Amniotic stem cell (primary cell): Measurements from ENCODE around the gene APOL2.
"Not testable (repeated sequence)": the region's sequence is repeated elsewhere in the genome, so short reads cannot be mapped to it uniquely, and the experiment has no call there.

Experiments used
- DNase-seq: peaks from one replicate; lab custom pipeline; 2025; lab: John Stamatoyannopoulos, UW

The APOL2 gene

DNA sequence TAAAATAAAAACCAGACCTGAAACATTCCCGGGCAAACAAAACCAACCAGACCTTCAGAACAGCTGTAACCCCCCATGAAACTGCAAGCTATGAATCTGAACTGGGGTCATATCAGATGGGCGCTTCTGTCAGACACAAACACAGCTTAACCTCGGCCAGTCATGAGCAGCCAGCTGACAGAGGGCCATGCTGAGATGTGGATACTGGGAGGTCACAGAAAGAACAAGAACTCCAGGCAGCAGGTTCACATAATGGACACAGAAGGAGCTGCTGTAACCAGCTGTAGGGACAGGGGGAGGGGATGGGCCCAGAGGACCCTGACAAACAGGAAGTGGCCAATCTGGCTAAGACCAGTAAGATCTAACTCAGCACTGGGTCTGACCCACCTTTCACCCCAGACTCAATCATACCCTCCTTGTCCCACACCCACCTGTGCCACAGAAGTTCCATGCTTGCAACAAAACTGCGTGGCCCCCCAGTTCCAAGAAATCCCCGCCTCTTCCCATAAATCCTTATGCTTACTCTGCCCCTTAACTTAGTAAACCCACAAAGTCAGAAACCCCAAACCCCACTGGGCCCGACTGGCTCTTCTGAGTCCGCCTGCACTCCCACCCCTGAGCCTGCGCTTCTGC is 41.7 kb downstream of the APOL2 start:
- DNase-seq = no peak

- DNase-seq = peak; percentile 49
These were observed 42.3 kb downstream of the APOL2 start for GRCh38 chr22:36197065-36197440.

GRCh38 chr22:36196254-36197064 is 42.9 kb downstream of the APOL2 start:
- no peak for DNase-seq

DNA sequence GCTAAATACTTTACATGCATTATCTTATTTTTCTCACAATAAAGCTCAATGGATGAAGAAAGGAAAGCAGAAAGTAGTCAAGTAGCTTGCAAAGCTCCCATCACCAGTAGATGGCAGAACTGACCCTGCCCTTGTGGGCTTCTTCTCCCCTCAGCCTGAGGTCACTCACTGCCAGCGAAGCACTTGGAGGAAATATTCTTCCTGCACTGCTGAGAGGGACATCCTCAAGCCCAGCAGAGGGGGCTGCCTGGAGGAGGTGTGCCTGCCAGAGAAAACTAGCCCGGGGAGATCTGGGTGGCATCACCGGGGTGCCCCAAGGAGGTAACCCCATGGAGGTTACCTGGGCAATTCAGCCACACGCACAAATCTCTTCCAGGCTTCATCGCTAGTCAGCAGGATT is 44.4 kb downstream of the APOL2 start:
- DNase-seq = peak; percentile 32

DNA sequence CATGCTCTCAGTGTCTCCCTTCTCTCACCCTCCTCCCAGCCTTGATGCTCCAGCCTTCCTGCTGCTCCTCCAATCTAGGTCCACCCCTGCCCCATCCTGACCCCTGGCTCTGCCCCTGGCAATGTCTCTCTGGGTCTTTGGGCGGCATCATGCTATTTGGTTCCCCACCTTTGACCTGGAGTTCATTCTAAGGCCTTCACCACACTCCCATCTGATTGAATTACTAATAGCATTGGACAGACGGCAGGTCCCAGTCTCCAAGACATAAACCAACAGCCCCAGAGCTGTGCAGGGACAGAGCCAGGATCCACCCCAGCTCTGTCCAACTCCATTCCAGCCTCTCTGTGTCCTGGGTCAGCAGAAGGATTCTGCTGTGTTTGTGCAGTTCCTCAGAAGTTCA is 44.9 kb downstream of the APOL2 start:
- DNase-seq = no peak

GRCh38 chr22:36193577-36193976 is 45.8 kb downstream of the APOL2 start:
- no peak for DNase-seq

- DNase-seq = no peak
These were observed 46.2 kb downstream of the APOL2 start for GRCh38 chr22:36193171-36193570.

DNA sequence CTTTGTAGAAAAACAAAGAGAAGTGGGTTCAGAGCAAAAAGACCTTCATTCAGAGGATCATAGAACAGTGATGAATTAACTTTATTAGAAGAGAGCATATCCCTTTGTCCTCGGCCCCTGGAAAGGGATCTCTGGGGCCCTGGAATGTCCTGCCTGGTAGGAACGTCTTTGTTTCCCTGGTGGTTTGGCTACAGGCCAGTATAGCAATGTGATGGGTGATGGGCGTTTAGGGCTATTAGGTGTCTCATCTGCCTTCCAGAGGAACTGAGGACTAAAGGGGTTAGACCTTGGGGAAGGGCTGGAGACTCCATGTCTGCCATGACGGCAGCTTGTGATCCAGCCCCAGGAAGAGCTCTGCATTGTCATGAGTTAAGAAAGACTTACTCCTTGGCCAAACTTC is 46.8 kb downstream of the APOL2 start:
- DNase-seq = no peak

DNA sequence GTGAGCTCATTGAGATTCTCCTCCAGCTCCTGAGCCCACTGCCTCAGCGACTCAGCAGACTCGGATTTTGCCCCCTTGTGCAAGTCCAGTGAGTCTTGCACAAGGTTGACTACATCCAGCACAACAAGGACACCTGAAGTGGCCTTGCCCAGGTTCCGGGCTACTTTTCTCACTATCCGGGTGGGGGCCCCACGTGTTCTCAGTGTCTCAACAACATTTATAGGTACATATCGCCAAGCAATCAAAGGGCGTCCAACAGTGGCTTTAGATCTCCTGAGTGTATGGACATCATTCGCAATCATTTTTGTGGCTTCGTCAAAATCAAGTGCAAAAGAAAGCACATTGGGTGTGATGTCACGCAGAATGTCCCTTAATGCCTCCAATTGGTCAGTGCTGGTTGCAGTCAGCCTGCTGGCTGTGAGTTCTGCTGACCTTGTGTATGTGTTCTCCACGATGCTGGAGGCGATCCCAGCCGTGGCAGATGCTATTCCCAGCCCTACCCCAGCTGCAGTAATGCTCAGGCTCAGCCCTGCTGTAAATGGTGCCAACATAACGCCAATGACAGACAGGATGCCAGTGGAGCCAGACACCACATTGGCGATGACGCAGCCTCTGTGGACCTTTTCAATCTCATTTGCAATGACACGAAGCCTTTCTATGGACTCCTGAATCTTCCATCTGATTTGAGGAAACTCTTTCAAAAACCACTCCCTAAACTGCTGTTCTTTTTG is 48.1 kb downstream of the APOL2 start:
- DNase-seq = no peak

- DNase-seq = not testable (repeated sequence)
These were observed 51.5 kb downstream of the APOL2 start for GRCh38 chr22:36187862-36188261.

GRCh38 chr22:36185828-36186624 is 53.3 kb downstream of the APOL2 start:
- DNase-seq = no peak

DNA sequence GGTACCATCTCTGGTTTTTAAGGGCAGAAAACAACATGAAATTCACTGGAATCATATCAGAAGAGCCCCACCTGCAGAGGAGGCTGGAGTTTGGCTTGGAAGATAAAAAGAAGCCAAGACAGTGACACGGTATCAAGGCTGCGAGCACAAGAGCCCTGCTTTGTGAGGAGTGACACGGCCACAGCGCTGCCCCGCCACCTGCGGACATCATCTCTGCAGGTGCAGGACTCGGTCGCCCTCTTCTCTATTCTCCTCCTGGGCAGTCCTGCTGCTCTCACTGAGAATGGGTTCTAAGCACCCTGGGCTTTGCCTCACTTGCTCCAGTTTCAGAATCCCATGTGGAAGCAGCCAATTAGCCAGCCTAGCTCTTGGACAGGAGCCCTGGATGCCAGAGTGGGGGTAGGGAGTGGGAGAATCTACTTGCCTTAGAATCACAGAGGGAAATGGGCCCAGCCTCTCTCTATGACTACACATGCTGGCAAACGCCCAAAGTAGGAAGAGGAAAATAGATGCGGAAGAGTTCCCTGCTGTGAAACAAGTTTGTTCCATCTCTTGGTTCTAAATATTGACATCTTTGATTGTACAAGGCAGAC is 54.8 kb downstream of the APOL2 start:
- no peak for DNase-seq

GRCh38 chr22:36183446-36183845 is 55.9 kb downstream of the APOL2 start:
- no peak for DNase-seq

GRCh38 chr22:36182857-36183256 is 56.5 kb downstream of the APOL2 start:
- DNase-seq = no peak

- DNase-seq = no peak
These were observed 57.3 kb downstream of the APOL2 start for GRCh38 chr22:36182056-36182455.

GRCh38 chr22:36180928-36181327 is 58.4 kb downstream of the APOL2 start:
- no peak for DNase-seq

DNA sequence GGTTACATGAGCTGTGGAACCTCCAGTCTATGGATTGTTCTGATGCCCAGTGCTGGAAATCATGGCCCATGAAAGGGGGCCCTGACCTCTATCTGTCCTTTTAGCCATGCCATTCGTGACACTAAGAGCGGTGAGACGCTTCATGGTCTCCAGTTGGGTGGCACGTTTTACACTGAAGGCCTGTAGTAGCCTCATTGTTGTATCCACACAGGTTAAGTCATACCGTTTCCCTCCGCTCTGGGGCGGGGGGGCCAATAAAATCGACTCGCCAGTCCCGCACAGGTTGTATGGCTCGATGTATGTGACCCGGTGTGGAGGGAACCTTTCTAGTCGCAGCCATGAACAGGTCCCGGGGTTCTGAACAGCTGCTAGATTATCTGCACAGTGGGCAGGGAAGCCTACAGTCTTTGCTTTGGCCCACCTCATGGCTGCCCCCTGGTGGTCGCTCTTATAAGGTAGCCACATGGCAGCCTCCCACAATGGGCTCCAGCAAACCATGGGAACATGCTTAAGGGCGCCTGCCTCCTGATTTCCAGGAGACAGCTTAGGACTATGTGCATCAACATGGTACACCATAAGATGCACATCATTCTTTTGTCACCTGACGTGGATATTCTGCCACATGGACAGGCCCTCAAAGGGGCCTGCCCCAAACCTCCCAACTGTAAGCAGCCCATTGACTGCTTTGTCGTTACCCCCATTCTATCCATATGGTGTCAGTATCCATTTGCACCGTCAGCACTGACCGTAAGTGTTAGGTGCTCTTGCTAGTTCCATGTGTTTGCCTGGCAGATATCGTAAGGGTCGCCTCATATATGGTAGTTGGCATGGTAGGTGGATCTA is 59.1 kb downstream of the APOL2 start:
- peak; percentile 59 for DNase-seq

GRCh38 chr22:36177160-36177559 is 62.2 kb downstream of the APOL2 start:
- DNase-seq = no peak
